GM23338 (cell line): ENCODE measurements around the gene MCM3. TPM values are rescaled to one million over a fixed set of nuclear protein-coding genes. Genes with fewer than 3 reads are reported as not detected.

ENCODE experiments used
- ATAC-seq: fragments of 200-7000 bp; cut with Tn5 transposase; 3 replicates; pipeline ENCODE4 v1.9.1; 2020
- DNase-seq: peaks from one replicate; pipeline ENCODE4 v3.0.0-alpha.2; 2015; ENCODE audit warnings: low spot score
- H2AFZ ChIP-seq: fragments of 200-600 bp; sonication (generic); 2 replicates; pipeline ENCODE4 v1.8.0; 2016; ENCODE audit warnings: antibody characterized with exemption, mild to moderate bottlenecking, moderate library complexity
- H3F3A ChIP-seq: fragments of 200-600 bp; sonication (generic); replicated peaks from 2 replicates; pipeline ENCODE4 v1.8.0; 2017; ENCODE audit warnings: antibody characterized with exemption, mixed run types, low read depth
- H3K27ac ChIP-seq: fragments of 200-600 bp; sonication (generic); 2 replicates; pipeline ENCODE4 v1.6.1; 2016; ENCODE audit warnings: low read depth
- H3K27me3 ChIP-seq: fragments of 200-600 bp; sonication (generic); 2 replicates; pipeline ENCODE4 v1.8.0; 2016; ENCODE audit warnings: mild to moderate bottlenecking, mixed run types, moderate library complexity; ENCODE audit not compliant: insufficient read depth
- H3K36me3 ChIP-seq: fragments of 200-600 bp; sonication (generic); 2 replicates; pipeline ENCODE4 v1.8.0; 2016; ENCODE audit warnings: mild to moderate bottlenecking; ENCODE audit not compliant: insufficient read depth
- H3K4me1 ChIP-seq: fragments of 200-600 bp; sonication (generic); 2 replicates; pipeline ENCODE4 v1.8.0; 2016; ENCODE audit warnings: mild to moderate bottlenecking, moderate library complexity; ENCODE audit not compliant: insufficient read depth
- H3K4me2 ChIP-seq: fragments of 200-600 bp; sonication (generic); 2 replicates; pipeline ENCODE4 v1.7.1; 2017; ENCODE audit warnings: mixed run types
- H3K4me3 ChIP-seq: fragments of 200-600 bp; sonication (generic); 2 replicates; pipeline ENCODE4 v1.6.1; 2016; ENCODE audit warnings: mixed run types
- H3K79me2 ChIP-seq: fragments of 200-600 bp; sonication (generic); replicated peaks from 2 replicates; pipeline ENCODE4 v1.8.0; 2017; ENCODE audit warnings: mild to moderate bottlenecking; ENCODE audit not compliant: insufficient read depth
- H3K9me2 ChIP-seq: fragments of 200-600 bp; sonication (generic); 2 replicates; pipeline ENCODE4 v1.8.0; 2017; ENCODE audit not compliant: insufficient read depth
- H4K20me1 ChIP-seq: fragments of 200-600 bp; sonication (generic); replicated peaks from 2 replicates; pipeline ENCODE4 v1.8.0; 2017; ENCODE audit warnings: mild to moderate bottlenecking; ENCODE audit not compliant: insufficient read depth
- H3K27ac Mint-ChIP-seq: 2 replicates; pipeline ENCODE4 v1.8.0; 2020; ENCODE audit warnings: inconsistent platforms, mild to moderate bottlenecking, moderate library complexity, mixed read lengths
- H3K27me3 Mint-ChIP-seq: 3 replicates; pipeline ENCODE4 v1.8.0; 2022; ENCODE audit warnings: low read depth, mild to moderate bottlenecking, moderate library complexity, mixed read lengths, inconsistent platforms; ENCODE audit not compliant: insufficient read depth, poor library complexity
- H3K36me3 Mint-ChIP-seq: 3 replicates; pipeline ENCODE4 v1.8.0; 2021; ENCODE audit warnings: low read depth, mild to moderate bottlenecking, inconsistent platforms, moderate library complexity, mixed read lengths
- H3K4me1 Mint-ChIP-seq: 3 replicates; pipeline ENCODE4 v1.8.0; 2020; ENCODE audit warnings: mild to moderate bottlenecking, inconsistent platforms, mixed read lengths
- H3K4me3 Mint-ChIP-seq: 3 replicates; pipeline ENCODE4 v1.8.0; 2021; ENCODE audit warnings: moderate library complexity, mild to moderate bottlenecking, inconsistent platforms, mixed read lengths
- H3K9me3 Mint-ChIP-seq: 3 replicates; pipeline ENCODE4 v1.8.0; 2020; ENCODE audit warnings: moderate library complexity, mild to moderate bottlenecking, inconsistent platforms, mixed read lengths
- CREB1 ChIP-seq: fragments of 250-450 bp; sonication (Bioruptor Pico); IDR thresholded peaks from 2 replicates; pipeline ENCODE4 v1.5.0; 2020; ENCODE audit warnings: low read depth, mild to moderate bottlenecking, moderate library complexity
- EZH2 ChIP-seq: fragments of 200-600 bp; sonication (generic); IDR thresholded peaks from one replicate; pipeline ENCODE4 v1.8.0; 2017; ENCODE audit warnings: antibody characterized with exemption, mild to moderate bottlenecking, low read depth; ENCODE audit not compliant: unreplicated experiment
- EZH2phosphoT487 ChIP-seq: fragments of 200-600 bp; sonication (generic); IDR thresholded peaks from one replicate; pipeline ENCODE4 v1.8.1; 2018; ENCODE audit warnings: antibody characterized with exemption; ENCODE audit not compliant: unreplicated experiment
- JUNB ChIP-seq: IDR thresholded peaks from one replicate; pipeline ENCODE4 v1.6.1; 2016; ENCODE audit warnings: antibody characterized with exemption; ENCODE audit not compliant: unreplicated experiment
- NANOG ChIP-seq: IDR thresholded peaks from 2 replicates; pipeline ENCODE4 v1.6.1; 2016; ENCODE audit warnings: antibody characterized with exemption, borderline replicate concordance
- POLR2AphosphoS5 ChIP-seq: IDR thresholded peaks from 2 replicates; pipeline ENCODE4 v1.6.1; 2016; ENCODE audit warnings: antibody characterized with exemption, low read depth
- STAT1 ChIP-seq: IDR thresholded peaks from one replicate; pipeline ENCODE4 v1.6.1; 2016; ENCODE audit warnings: antibody characterized with exemption; ENCODE audit not compliant: unreplicated experiment
- ZNF114 ChIP-seq: fragments of 250-450 bp; sonication (Bioruptor Pico); IDR thresholded peaks from 2 replicates; pipeline ENCODE4 v1.5.0; 2020; ENCODE audit warnings: mild to moderate bottlenecking, moderate library complexity
- ZNF331 ChIP-seq: fragments of 250-450 bp; sonication (Bioruptor Pico); IDR thresholded peaks from 2 replicates; pipeline ENCODE4 v1.5.0; 2020; ENCODE audit warnings: low read depth, mild to moderate bottlenecking, moderate library complexity
- polyA plus RNA-seq: library from polyadenylated mRNA; unstranded; fragments of >200 nt; fragmentation: Nextera tagmentation; extraction: Ambion mirVana; gene quantifications from 2 replicates; pipeline ENCODE4 v1.2.1, GENCODE V29; 2016
- total RNA-seq: library from RNA; depleted of rRNA; stranded (reverse); fragments of >200 nt; shearing (Covaris generic); gene quantifications from 2 replicates; pipeline ENCODE4 v1.2.3, GENCODE V29; 2014
- TF ChIP-seq, protein P1 (sequence below): IDR thresholded peaks from 2 replicates; pipeline ENCODE4 v1.6.1; 2016; ENCODE audit warnings: antibody characterized with exemption
- TF ChIP-seq, protein P2 (sequence below), 2 experiments: fragments of 200-600 bp in 1 of 2; sonication (generic) in 1 of 2; conservative IDR thresholded peaks; 2 replicates each; pipeline versions ENCODE4 v1.5.1 to v1.6.1; 2016 to 2017; ENCODE audit warnings: antibody characterized with exemption in 2 of 2, low read depth in 2 of 2, mild to moderate bottlenecking in 2 of 2, moderate library complexity in 1 of 2
- TF ChIP-seq, protein P3 (sequence below): IDR thresholded peaks from one replicate; pipeline ENCODE4 v1.6.1; 2018; ENCODE audit warnings: antibody characterized with exemption; ENCODE audit not compliant: unreplicated experiment
- TF ChIP-seq, protein P4 (sequence below): fragments of 250-450 bp; sonication (Bioruptor Pico); IDR thresholded peaks from 2 replicates; pipeline ENCODE4 v1.5.0; 2020; ENCODE audit warnings: mild to moderate bottlenecking, moderate library complexity

The MCM3 gene
- total and polyA plus RNA-seq, 2 experiments from 2014 or later = 157 to 369 TPM

DNA sequence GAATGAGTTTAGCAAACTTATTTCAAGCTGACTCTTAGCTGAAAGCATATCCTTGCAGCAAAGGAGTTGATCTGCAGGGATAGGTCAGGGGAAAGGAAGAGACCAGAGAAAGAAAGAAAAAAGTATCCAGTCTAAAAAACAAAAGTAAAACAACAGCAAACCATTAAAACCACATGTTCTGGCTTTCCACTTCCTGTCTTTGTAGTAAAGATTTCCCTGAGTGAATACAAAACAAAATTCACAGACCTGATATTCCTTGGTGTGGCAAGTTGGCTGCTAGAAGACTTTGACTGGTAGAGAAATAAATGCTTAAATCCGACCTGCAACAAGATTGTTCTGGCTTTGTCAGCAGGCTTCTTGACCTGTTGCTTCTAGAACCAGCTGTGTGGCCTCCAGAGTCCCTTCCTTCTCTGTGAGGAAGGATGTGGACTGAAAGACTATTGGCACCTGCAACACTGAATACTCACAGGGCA is 23.4 kb upstream of the MCM3 start:
- Histone ChIP-seq H2AFZ (peak overlapping the region; percentile 82; the same call in 1 of the 2 replicates), H3K79me2 (no peaks in the 10 kb centered on the region), H3K4me3 (no peak overlapping the region), H3K27me3 (peaks cover 5% of the 10 kb centered on the region; the same call in 1 of the 2 replicates), H4K20me1 (no peaks in the 10 kb centered on the region), H3F3A (no peaks in the 10 kb centered on the region), H3K36me3 (no peaks in the 10 kb centered on the region), H3K27ac (no peak overlapping the region), H3K4me2 (peak overlapping the region; percentile 78), H3K4me1 (no peaks in the 10 kb centered on the region; the same call in 1 of the 2 replicates), H3K9me2 (no peaks in the 10 kb centered on the region)
- Mint-ChIP-seq H3K36me3 (no peaks in the 10 kb centered on the region), H3K4me1 (peaks cover 7% of the 10 kb centered on the region; the same call in 2 of the 3 replicates), H3K4me3 (peak overlapping the region; percentile 83; the same call in 1 of the 3 replicates), H3K9me3 (no peaks in the 10 kb centered on the region), H3K27ac (peak overlapping the region; percentile 38; the same call in 1 of the 2 replicates), H3K27me3 (peaks cover 10% of the 10 kb centered on the region)
- DNase-seq (no peak), ATAC-seq (no peak)
- no peak for TF ChIP-seq ZNF114
- TF ChIP-seq, protein P1, sequence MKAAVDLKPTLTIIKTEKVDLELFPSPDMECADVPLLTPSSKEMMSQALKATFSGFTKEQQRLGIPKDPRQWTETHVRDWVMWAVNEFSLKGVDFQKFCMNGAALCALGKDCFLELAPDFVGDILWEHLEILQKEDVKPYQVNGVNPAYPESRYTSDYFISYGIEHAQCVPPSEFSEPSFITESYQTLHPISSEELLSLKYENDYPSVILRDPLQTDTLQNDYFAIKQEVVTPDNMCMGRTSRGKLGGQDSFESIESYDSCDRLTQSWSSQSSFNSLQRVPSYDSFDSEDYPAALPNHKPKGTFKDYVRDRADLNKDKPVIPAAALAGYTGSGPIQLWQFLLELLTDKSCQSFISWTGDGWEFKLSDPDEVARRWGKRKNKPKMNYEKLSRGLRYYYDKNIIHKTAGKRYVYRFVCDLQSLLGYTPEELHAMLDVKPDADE = no peak
- no peak for TF ChIP-seq EZH2phosphoT487
- TF ChIP-seq EZH2 = no peak
- TF ChIP-seq CREB1 (CRISPR knock-in tag) = no peak
- TF ChIP-seq JUNB = no peak
- TF ChIP-seq STAT1 = no peak
- TF ChIP-seq, protein P2, sequence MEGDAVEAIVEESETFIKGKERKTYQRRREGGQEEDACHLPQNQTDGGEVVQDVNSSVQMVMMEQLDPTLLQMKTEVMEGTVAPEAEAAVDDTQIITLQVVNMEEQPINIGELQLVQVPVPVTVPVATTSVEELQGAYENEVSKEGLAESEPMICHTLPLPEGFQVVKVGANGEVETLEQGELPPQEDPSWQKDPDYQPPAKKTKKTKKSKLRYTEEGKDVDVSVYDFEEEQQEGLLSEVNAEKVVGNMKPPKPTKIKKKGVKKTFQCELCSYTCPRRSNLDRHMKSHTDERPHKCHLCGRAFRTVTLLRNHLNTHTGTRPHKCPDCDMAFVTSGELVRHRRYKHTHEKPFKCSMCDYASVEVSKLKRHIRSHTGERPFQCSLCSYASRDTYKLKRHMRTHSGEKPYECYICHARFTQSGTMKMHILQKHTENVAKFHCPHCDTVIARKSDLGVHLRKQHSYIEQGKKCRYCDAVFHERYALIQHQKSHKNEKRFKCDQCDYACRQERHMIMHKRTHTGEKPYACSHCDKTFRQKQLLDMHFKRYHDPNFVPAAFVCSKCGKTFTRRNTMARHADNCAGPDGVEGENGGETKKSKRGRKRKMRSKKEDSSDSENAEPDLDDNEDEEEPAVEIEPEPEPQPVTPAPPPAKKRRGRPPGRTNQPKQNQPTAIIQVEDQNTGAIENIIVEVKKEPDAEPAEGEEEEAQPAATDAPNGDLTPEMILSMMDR (conservative IDR thresholded peaks at IDR 0.05; ENCODE audit: low read depth in 2 of 2) = no peak
- no peak for TF ChIP-seq POLR2AphosphoS5
- TF ChIP-seq ZNF331 (CRISPR knock-in tag) = no peak
- no peak for TF ChIP-seq NANOG
- TF ChIP-seq, protein P3, sequence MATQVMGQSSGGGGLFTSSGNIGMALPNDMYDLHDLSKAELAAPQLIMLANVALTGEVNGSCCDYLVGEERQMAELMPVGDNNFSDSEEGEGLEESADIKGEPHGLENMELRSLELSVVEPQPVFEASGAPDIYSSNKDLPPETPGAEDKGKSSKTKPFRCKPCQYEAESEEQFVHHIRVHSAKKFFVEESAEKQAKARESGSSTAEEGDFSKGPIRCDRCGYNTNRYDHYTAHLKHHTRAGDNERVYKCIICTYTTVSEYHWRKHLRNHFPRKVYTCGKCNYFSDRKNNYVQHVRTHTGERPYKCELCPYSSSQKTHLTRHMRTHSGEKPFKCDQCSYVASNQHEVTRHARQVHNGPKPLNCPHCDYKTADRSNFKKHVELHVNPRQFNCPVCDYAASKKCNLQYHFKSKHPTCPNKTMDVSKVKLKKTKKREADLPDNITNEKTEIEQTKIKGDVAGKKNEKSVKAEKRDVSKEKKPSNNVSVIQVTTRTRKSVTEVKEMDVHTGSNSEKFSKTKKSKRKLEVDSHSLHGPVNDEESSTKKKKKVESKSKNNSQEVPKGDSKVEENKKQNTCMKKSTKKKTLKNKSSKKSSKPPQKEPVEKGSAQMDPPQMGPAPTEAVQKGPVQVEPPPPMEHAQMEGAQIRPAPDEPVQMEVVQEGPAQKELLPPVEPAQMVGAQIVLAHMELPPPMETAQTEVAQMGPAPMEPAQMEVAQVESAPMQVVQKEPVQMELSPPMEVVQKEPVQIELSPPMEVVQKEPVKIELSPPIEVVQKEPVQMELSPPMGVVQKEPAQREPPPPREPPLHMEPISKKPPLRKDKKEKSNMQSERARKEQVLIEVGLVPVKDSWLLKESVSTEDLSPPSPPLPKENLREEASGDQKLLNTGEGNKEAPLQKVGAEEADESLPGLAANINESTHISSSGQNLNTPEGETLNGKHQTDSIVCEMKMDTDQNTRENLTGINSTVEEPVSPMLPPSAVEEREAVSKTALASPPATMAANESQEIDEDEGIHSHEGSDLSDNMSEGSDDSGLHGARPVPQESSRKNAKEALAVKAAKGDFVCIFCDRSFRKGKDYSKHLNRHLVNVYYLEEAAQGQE = no peak
- TF ChIP-seq, protein P4, sequence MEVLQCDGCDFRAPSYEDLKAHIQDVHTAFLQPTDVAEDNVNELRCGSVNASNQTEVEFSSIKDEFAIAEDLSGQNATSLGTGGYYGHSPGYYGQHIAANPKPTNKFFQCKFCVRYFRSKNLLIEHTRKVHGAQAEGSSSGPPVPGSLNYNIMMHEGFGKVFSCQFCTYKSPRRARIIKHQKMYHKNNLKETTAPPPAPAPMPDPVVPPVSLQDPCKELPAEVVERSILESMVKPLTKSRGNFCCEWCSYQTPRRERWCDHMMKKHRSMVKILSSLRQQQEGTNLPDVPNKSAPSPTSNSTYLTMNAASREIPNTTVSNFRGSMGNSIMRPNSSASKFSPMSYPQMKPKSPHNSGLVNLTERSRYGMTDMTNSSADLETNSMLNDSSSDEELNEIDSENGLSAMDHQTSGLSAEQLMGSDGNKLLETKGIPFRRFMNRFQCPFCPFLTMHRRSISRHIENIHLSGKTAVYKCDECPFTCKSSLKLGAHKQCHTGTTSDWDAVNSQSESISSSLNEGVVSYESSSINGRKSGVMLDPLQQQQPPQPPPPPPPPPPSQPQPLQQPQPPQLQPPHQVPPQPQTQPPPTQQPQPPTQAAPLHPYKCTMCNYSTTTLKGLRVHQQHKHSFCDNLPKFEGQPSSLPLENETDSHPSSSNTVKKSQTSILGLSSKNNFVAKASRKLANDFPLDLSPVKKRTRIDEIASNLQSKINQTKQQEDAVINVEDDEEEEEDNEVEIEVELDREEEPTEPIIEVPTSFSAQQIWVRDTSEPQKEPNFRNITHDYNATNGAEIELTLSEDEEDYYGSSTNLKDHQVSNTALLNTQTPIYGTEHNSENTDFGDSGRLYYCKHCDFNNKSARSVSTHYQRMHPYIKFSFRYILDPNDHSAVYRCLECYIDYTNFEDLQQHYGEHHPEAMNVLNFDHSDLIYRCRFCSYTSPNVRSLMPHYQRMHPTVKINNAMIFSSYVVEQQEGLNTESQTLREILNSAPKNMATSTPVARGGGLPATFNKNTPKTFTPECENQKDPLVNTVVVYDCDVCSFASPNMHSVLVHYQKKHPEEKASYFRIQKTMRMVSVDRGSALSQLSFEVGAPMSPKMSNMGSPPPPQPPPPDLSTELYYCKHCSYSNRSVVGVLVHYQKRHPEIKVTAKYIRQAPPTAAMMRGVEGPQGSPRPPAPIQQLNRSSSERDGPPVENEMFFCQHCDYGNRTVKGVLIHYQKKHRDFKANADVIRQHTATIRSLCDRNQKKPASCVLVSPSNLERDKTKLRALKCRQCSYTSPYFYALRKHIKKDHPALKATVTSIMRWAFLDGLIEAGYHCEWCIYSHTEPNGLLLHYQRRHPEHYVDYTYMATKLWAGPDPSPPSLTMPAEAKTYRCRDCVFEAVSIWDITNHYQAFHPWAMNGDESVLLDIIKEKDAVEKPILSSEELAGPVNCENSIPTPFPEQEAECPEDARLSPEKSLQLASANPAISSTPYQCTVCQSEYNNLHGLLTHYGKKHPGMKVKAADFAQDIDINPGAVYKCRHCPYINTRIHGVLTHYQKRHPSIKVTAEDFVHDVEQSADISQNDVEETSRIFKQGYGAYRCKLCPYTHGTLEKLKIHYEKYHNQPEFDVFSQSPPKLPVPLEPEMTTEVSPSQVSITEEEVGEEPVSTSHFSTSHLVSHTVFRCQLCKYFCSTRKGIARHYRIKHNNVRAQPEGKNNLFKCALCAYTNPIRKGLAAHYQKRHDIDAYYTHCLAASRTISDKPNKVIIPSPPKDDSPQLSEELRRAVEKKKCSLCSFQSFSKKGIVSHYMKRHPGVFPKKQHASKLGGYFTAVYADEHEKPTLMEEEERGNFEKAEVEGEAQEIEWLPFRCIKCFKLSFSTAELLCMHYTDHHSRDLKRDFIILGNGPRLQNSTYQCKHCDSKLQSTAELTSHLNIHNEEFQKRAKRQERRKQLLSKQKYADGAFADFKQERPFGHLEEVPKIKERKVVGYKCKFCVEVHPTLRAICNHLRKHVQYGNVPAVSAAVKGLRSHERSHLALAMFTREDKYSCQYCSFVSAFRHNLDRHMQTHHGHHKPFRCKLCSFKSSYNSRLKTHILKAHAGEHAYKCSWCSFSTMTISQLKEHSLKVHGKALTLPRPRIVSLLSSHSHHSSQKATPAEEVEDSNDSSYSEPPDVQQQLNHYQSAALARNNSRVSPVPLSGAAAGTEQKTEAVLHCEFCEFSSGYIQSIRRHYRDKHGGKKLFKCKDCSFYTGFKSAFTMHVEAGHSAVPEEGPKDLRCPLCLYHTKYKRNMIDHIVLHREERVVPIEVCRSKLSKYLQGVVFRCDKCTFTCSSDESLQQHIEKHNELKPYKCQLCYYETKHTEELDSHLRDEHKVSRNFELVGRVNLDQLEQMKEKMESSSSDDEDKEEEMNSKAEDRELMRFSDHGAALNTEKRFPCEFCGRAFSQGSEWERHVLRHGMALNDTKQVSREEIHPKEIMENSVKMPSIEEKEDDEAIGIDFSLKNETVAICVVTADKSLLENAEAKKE (CRISPR knock-in tag) = no peak
